SK-N-MC (cell line): ENCODE data around the gene RAB4A.

Experiments
- DNase-seq: peaks from one replicate; pipeline ENCODE4 v3.0.0-alpha.2; 2011; ENCODE audit warnings: low read depth, low spot score
- H3K27ac ChIP-seq: fragments of 200-600 bp; sonication (generic); 2 replicates; pipeline ENCODE4 v1.5.1; 2016; ENCODE audit warnings: mixed run types
- H3K36me3 ChIP-seq: fragments of 200-600 bp; sonication (generic); 2 replicates; pipeline ENCODE4 v1.6.1; 2017; ENCODE audit warnings: antibody characterized with exemption, low read length, mixed read lengths; ENCODE audit not compliant: insufficient read depth
- H3K4me3 ChIP-seq: fragments of 200-600 bp; sonication (generic); 2 replicates; pipeline ENCODE4 v1.5.1; 2016
- H3K9ac ChIP-seq: fragments of 200-600 bp; sonication (generic); 2 replicates; pipeline ENCODE4 v1.8.0; 2017; ENCODE audit warnings: mixed run types, mixed read lengths; ENCODE audit not compliant: insufficient read length
- H3K9me3 ChIP-seq: fragments of 200-600 bp; sonication (generic); 2 replicates; pipeline ENCODE4 v1.6.1; 2017; ENCODE audit warnings: low read depth, mild to moderate bottlenecking, antibody characterized with exemption, low read length, moderate library complexity, mixed read lengths
- EZH2 ChIP-seq: fragments of 200-600 bp; sonication (generic); IDR thresholded peaks from one replicate; pipeline ENCODE4 v1.6.1; 2017; ENCODE audit warnings: antibody characterized with exemption
- FOXP2 ChIP-seq: optimal IDR thresholded peaks from 2 replicates; pipeline ENCODE3; 2011; ENCODE audit warnings: mild to moderate bottlenecking, moderate library complexity; ENCODE audit not compliant: insufficient read depth; ENCODE audit errors: extremely low read length, control extremely low read depth
- POLR2AphosphoS5 ChIP-seq: IDR thresholded peaks from 2 replicates; pipeline ENCODE4 v1.6.1; 2012; ENCODE audit warnings: mild to moderate bottlenecking, low read depth, low read length, borderline replicate concordance

The RAB4A gene

DNA sequence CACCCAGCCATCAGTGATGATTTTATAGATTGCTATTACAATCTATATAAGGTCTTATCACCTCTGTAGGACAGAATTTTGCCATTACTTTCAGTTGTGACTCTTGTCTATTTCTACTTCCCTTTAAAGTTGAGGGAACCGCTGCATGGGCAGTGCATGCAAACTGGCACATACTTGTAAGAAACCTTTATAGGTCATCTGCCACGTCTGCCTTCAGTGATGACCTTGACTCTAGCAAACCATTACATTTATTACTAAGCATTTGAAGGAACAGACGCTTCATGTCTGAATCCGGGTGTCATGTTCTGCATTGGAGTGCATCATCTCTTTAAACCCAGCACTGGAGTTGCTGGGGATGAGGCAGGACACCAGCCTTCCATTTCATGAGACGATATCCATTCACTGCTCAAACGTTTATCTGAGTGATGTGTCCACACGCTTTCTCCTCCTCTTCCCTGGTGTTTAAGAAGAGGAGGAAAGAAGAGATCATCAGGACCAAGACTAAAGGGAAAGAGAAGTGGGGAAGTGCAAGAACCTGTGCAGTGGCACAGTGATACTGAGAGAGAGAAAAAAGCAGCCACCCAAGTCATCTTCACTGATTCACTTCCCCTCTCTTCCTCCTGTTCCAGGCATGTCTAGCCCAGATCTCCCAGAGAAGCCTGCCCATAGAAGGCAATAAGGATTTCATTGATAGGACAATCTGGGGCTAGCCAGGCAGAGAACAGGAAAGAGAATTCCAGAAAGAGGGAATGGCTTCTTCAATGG lies 57.9 kb downstream of the RAB4A start:
- H3K4me3 ChIP-seq, result no peak overlapping the region
- no peak for TF ChIP-seq FOXP2
- no peak for TF ChIP-seq POLR2AphosphoS5
- no peak for TF ChIP-seq EZH2
- no peaks in the 10 kb centered on the region for H3K36me3 ChIP-seq

DNA sequence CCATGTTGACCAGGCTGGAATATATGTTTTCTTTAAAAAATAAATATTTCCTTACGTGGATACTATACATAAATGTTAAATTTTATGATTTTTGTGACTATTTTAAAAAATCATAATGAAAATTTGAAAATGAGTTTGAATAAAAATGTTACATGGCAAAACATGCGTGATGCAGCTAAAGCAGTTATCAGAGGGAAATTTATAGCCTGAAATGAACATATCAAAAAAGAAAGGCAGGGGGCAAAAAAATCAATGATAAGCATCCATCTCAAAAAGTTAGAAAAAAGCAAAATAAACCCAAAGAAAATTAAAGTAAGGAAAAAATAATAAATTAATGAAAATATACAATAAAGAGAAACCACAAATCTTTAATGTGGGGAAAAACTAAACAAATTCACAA lies 63.4 kb downstream of the RAB4A start:
- H3K27ac ChIP-seq, result no peak overlapping the region
- H3K9me3 ChIP-seq, result no peaks in the 10 kb centered on the region
- no peak for DNase-seq
- H3K9ac ChIP-seq, result no peak overlapping the region
- H3K4me3 ChIP-seq, result no peak overlapping the region
- TF ChIP-seq POLR2AphosphoS5 (no peak), FOXP2 (no peak), EZH2 (no peak)
- H3K36me3 ChIP-seq, result no peaks in the 10 kb centered on the region

More for the DNA sequence above, 57.9 kb downstream of the RAB4A start:
- no peak for DNase-seq
- Histone ChIP-seq H3K27ac (no peak overlapping the region), H3K9me3 (no peaks in the 10 kb centered on the region), H3K9ac (no peak overlapping the region)

DNA sequence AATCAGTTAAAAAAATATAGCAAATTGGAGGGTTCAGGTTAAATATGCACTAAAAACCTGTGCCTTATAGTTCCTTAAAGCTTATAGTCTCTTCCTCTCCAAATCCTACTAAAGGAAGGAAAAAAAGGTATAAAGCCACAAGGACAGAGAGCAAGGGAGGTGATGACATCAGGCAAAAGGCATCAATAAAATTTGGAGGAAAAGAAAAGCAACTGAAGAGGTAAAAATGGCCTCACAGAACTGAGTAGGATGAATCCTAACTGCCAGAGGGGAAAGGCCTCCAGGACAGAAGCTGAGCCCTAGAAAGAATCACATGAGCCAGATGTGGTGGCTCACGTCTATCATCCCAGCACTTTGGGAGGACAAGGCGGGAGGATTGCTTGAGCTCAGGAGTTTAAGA lies 63.8 kb downstream of the RAB4A start:
- no peak for DNase-seq
- no peak overlapping the region for H3K9ac ChIP-seq
- no peaks in the 10 kb centered on the region for H3K36me3 ChIP-seq
- no peak overlapping the region for H3K4me3 ChIP-seq
- TF ChIP-seq POLR2AphosphoS5, result no peak
- no peak for TF ChIP-seq FOXP2
- TF ChIP-seq EZH2, result no peak
- H3K9me3 ChIP-seq, result no peaks in the 10 kb centered on the region
- no peak overlapping the region for H3K27ac ChIP-seq

DNA sequence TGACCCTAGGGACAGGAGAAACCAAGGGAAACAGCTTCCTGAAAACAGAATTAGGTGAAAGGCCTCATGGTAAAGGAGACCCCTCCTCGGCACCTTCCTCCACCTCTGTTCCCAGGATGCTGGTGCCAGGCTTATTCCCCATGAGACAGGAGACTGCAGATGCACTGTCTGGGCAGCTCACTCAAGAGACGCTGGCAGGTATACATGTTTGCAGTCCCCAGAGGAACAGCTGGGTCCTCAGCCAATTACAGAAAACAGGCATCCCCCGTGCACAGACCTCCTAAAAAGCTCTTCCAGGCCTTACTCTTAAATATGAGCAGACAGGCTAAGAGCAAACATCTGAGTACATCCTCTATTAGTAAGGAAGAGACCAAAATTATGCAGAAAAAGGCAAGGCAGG lies 65.4 kb downstream of the RAB4A start:
- Histone ChIP-seq H3K27ac (no peak overlapping the region), H3K9me3 (no peaks in the 10 kb centered on the region), H3K4me3 (no peak overlapping the region), H3K36me3 (no peaks in the 10 kb centered on the region), H3K9ac (no peak overlapping the region)
- no peak for TF ChIP-seq EZH2
- TF ChIP-seq FOXP2, result no peak
- no peak for TF ChIP-seq POLR2AphosphoS5
- no peak for DNase-seq

DNA sequence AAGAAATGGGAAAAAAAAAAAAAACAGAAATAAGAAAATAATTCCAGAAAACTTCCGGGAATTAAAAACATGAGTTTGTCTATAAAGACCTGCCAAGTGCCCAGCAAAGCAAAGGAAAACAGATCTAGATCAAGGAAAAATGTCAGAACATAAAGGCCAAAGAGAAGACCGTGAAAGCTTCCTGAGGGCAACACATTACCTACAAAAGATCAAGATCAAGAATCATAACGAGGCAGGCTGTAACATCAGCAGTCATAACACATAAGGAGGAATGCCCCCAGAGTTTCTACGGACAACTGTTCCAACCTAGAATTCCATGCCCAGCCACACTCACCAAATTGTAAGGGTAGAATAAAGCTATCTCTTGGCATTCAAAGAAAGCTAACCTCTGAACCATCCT lies 68.2 kb downstream of the RAB4A start:
- H3K27ac ChIP-seq, result no peak overlapping the region
- H3K4me3 ChIP-seq, result no peak overlapping the region
- no peaks in the 10 kb centered on the region for H3K36me3 ChIP-seq
- TF ChIP-seq EZH2 (no peak), POLR2AphosphoS5 (no peak), FOXP2 (no peak)
- DNase-seq, result no peak
- H3K9ac ChIP-seq, result no peak overlapping the region
- no peaks in the 10 kb centered on the region for H3K9me3 ChIP-seq

DNA sequence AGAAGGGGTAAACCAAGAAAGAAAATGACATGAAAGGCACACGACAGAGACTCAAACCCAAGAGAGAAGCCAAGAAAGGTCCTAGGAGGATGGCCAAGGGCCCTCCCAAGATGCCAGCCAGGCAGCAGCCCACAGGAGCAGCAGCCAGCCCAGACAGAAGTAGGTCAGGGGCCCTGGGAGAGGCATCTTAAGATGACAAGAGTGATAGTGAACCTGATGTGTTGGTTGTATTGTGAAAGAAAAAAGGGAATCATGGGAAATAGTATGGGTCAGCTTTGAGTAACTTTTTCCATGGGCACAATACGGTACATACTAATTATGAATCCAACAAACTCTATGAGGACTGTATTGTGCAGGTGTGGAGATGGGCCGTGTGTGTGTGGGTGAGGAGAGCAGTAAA lies 68.6 kb downstream of the RAB4A start:
- Histone ChIP-seq H3K36me3 (no peaks in the 10 kb centered on the region), H3K9me3 (no peaks in the 10 kb centered on the region), H3K27ac (no peak overlapping the region), H3K4me3 (no peak overlapping the region), H3K9ac (no peak overlapping the region)
- no peak for DNase-seq
- no peak for TF ChIP-seq EZH2
- no peak for TF ChIP-seq FOXP2

DNA sequence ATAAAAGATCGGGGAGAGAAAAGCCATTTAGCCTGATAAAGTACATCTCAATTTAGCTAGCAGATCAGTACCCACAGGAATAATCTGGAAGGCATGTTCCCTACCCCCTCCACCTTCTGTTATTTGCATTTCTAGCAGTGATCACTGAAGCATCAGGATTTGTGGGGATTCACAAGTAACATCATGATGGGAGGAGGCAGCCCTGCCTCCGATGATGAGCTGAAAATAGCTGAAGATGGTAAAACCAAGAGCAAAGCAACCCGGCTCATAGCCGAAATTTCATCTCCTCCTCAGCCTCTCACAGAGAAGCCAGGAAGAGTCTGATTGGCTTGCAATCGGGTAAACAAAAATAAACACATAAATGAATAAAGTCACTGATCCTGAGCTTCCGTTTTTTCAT lies 69.6 kb downstream of the RAB4A start:
- no peaks in the 10 kb centered on the region for H3K9me3 ChIP-seq
- H3K9ac ChIP-seq, result no peak overlapping the region
- H3K4me3 ChIP-seq, result no peak overlapping the region
- no peak overlapping the region for H3K27ac ChIP-seq
- no peak for DNase-seq
- no peak for TF ChIP-seq EZH2
- TF ChIP-seq POLR2AphosphoS5, result no peak
- TF ChIP-seq FOXP2, result no peak
- no peaks in the 10 kb centered on the region for H3K36me3 ChIP-seq

DNA sequence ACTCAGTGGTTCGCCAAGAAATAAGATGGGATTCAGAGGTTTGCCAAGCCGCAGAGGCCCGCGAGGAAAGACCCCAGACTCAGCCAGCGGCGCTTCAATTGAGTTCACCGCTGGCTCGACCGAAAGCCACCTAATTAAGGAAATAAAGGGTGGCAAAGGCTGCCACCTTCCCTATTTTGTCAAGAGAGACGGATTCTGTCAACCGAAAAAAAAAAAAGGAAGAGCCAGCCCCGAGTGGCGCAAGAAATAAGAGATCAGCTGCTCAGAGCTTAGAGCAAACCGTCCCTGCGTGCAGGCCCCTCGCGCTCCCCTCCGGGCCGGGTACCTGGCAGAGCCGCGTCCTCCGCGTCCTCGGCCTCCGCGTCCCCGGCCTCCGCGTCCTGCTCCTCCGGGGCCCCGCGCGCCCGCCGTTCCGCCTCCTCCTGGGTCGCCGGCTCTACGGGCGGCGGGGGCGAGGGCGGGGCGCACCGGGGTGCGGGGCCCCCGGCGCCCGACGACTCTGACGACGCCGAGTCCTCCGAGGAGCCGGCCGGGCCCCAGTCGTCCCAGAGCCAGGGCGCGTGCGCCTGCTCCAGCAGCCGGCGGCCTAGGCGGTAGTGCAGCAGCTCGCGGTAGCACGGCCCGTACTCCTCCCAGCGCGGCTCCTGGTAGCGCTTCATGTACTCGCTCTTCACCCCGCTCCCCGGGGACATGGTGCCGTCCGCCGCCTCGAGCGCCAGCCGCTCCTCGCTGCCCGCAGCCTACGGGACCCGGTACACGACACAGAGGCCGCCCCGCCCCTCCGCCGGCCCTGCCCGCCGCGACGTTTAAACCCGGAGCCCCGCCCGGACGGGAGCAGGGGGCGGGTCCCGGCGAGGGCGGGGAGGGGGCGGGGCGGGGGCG lies 71.1 kb downstream of the RAB4A start:
- TF ChIP-seq POLR2AphosphoS5 (peak; percentile 73; the same call in 1 of the 2 replicates), EZH2 (no peak)
- Histone ChIP-seq H3K9me3 (no peaks in the 10 kb centered on the region), H3K9ac (peak overlapping the region; percentile 73), H3K36me3 (no peaks in the 10 kb centered on the region), H3K27ac (no peak overlapping the region), H3K4me3 (peak overlapping the region; percentile 89)
- DNase-seq, result no peak
